Tibial nerve (tissue), 3 donors: ENCODE data around the gene FLACC1.

Experiments
- CTCF ChIP-seq, 5 experiments: fragments of 200-600 bp in 3 of 5; fragments of 450-650 bp in 2 of 5; sonication (generic) in 3 of 5; IDR thresholded peaks; one replicate each; pipeline ENCODE4 v1.5.1; 2016 to 2019; ENCODE audit warnings: antibody characterized with exemption in 5 of 5, mild to moderate bottlenecking in 3 of 5, moderate library complexity in 2 of 5
- POLR2A ChIP-seq, 2 donors: fragments of 450-650 bp; IDR thresholded peaks; one replicate each; pipeline ENCODE4 v1.6.1; 2017; ENCODE audit warnings: antibody characterized with exemption in 2 of 2, mild to moderate bottlenecking in 2 of 2, moderate library complexity in 2 of 2

DNA sequence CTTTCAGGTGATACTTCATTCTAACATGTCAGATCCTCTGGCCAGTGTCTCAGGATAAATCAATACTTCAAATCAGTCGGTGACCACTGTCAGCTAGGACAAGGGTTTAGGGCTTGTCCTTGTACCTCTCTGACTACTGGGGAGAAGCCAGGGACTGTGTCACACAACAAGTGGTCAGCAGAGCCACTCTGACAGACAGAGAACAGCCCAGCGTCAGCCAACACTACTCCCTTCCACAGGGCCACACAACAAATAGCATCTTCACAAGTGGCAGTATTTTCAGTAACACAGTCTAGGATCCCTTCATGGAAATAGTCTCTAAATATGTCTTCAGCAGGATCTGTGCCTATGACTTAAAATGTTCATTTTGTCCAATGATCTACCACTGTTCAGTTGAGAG is 14.2 kb downstream of the FLACC1 start:
- TF ChIP-seq POLR2A (IDR thresholded peaks at IDR 0.05) (no peak), CTCF (IDR thresholded peaks at IDR 0.05) (no peak)
